Measurements from ENCODE around the gene RPUSD1. TPM values are rescaled to one million over a fixed set of nuclear protein-coding genes. Genes with fewer than 3 reads are reported as not detected.

The RPUSD1 gene
- total RNA-seq, 1 experiment from 2014 or later, result 24.9 TPM

DNA sequence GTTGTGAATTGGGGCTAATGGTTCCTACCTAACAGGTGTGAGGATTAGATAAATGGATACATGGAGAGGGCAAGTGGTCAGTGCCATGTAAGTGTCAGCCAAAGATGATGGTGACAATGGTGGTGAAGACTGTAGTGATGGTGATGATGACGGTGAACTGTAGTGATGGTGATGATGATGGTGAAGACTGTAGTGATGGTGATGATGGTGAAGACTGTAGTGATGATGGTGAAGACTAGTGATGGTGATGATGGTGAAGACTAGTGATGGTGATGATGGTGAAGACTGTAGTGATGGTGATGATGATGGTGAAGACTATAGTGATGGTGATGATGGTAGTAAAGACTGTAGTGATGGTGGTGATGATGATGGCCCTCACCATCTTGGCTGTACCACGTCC, 30.4 kb upstream of the RPUSD1 start:
- POLR2A ChIA-PET, result no interaction called here
- no TSS peak for BruUV-seq (replicated peaks)
- intact Hi-C loops (cut with micrococcal nuclease), result no loop called here

GRCh38 chr16:818132-818531, 30.0 kb upstream of the RPUSD1 start:
- Mint-ChIP-seq H3K27ac (ENCODE audit: low read depth, unreplicated experiment) (no peak overlapping the region), H3K4me1 (ENCODE audit: insufficient read depth, unreplicated experiment) (no peaks in the 10 kb centered on the region)
- no TSS peak for BruUV-seq (replicated peaks)

More for the DNA sequence above, 30.4 kb upstream of the RPUSD1 start:
- CTCF ChIA-PET, result no interaction called here
- H3K27me3 Mint-ChIP-seq (ENCODE audit: insufficient read depth, unreplicated experiment), result peaks cover 15% of the 10 kb centered on the region
- no peak for DNase-seq (ENCODE audit: unreplicated experiment)
- H3K9me3 Mint-ChIP-seq (ENCODE audit: unreplicated experiment), result no peaks in the 10 kb centered on the region
- no peaks in the 10 kb centered on the region for H3K36me3 Mint-ChIP-seq (ENCODE audit: insufficient read depth, unreplicated experiment)
- H3K4me3 Mint-ChIP-seq (ENCODE audit: unreplicated experiment), result no peak overlapping the region
- H3K27ac Mint-ChIP-seq (ENCODE audit: low read depth, unreplicated experiment), result no peak overlapping the region
- H3K4me1 Mint-ChIP-seq (ENCODE audit: insufficient read depth, unreplicated experiment), result no peaks in the 10 kb centered on the region
- TF ChIP-seq, protein P1, sequence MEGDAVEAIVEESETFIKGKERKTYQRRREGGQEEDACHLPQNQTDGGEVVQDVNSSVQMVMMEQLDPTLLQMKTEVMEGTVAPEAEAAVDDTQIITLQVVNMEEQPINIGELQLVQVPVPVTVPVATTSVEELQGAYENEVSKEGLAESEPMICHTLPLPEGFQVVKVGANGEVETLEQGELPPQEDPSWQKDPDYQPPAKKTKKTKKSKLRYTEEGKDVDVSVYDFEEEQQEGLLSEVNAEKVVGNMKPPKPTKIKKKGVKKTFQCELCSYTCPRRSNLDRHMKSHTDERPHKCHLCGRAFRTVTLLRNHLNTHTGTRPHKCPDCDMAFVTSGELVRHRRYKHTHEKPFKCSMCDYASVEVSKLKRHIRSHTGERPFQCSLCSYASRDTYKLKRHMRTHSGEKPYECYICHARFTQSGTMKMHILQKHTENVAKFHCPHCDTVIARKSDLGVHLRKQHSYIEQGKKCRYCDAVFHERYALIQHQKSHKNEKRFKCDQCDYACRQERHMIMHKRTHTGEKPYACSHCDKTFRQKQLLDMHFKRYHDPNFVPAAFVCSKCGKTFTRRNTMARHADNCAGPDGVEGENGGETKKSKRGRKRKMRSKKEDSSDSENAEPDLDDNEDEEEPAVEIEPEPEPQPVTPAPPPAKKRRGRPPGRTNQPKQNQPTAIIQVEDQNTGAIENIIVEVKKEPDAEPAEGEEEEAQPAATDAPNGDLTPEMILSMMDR (IDR thresholded peaks at IDR 0.05; ENCODE audit: unreplicated experiment), result no peak

DNA sequence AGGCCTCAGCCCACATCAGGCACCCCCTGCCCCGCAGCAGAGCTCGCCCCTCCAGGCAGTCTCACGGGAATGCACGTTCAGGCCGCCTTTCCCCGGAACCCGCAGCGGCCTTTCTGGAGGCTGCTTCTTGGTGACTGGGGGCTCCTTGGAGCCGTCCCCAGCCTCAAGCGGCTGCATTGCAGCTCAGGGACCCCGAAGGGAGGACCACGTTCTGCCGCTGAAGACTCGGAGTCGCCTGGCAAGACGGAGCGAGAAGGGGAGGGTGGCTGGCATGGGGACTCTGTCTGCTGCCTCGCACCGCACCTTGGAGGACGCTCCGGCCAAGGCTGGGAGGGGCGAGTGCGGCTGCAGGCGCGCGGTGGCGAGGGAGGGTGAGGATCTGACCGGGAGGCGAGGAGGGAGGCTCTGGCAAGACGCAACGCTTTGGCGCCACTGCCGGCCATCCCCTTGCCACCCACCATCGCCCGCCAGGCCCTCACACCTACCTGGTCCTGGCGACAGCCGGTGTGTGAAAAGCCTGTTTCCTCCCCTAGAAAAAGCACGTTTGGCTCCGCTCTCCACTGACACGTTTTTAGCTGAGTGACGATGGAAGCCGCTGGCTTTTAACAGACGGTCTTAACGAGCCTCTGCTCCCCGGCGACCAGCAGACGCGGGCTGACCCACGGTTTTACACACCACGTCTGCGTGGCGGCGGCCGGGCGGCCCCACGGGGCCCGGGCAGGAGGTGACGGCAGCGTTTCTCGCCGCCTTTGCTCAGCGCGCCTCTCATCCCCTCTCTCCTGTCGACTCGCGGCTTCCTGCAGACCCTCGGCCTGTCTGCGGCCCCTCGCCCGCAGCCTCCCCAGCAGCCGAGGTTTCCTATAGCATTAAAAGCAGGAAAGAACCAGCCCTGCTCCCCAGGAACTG, 29.1 kb upstream of the RPUSD1 start:
- Mint-ChIP-seq H3K27ac (ENCODE audit: low read depth, unreplicated experiment) (no peak overlapping the region), H3K4me3 (ENCODE audit: unreplicated experiment) (no peak overlapping the region), H3K4me1 (ENCODE audit: insufficient read depth, unreplicated experiment) (no peaks in the 10 kb centered on the region), H3K27me3 (ENCODE audit: insufficient read depth, unreplicated experiment) (peaks cover 23% of the 10 kb centered on the region), H3K36me3 (ENCODE audit: insufficient read depth, unreplicated experiment) (no peaks in the 10 kb centered on the region), H3K9me3 (ENCODE audit: unreplicated experiment) (no peaks in the 10 kb centered on the region)
- BruUV-seq (replicated peaks), result no TSS peak
- ChIA-PET CTCF (no interaction called here), POLR2A (no interaction called here)
- intact Hi-C loops (cut with micrococcal nuclease), result no loop called here
- TF ChIP-seq, protein P1 (IDR thresholded peaks at IDR 0.05; ENCODE audit: unreplicated experiment), result no peak
- no peak for DNase-seq (ENCODE audit: unreplicated experiment)

More at GRCh38 chr16:818132-818531, 30.0 kb upstream of the RPUSD1 start:
- TF ChIP-seq, protein P1 (IDR thresholded peaks at IDR 0.05; ENCODE audit: unreplicated experiment), result no peak
- Mint-ChIP-seq H3K36me3 (ENCODE audit: insufficient read depth, unreplicated experiment) (no peaks in the 10 kb centered on the region), H3K9me3 (ENCODE audit: unreplicated experiment) (no peaks in the 10 kb centered on the region), H3K27me3 (ENCODE audit: insufficient read depth, unreplicated experiment) (peaks cover 15% of the 10 kb centered on the region), H3K4me3 (ENCODE audit: unreplicated experiment) (no peak overlapping the region)
- DNase-seq (ENCODE audit: unreplicated experiment), result no peak
- ChIA-PET POLR2A (no interaction called here), CTCF (no interaction called here)
- intact Hi-C loops (cut with micrococcal nuclease), result no loop called here

- ChIA-PET POLR2A (no interaction called here), CTCF (interaction anchor here (0.6 to 3.0 kb wide), 4 partner anchors 228 to 270 kb away, joined by 3 to 10 read pairs (median 4); no protein-coding TSS in a partner anchor)
- H3K4me1 Mint-ChIP-seq (ENCODE audit: insufficient read depth, unreplicated experiment), result no peaks in the 10 kb centered on the region
- TF ChIP-seq, protein P1 (IDR thresholded peaks at IDR 0.05; ENCODE audit: unreplicated experiment), result no peak
- peaks cover 28% of the 10 kb centered on the region for H3K27me3 Mint-ChIP-seq (ENCODE audit: insufficient read depth, unreplicated experiment)
- H3K9me3 Mint-ChIP-seq (ENCODE audit: unreplicated experiment), result no peaks in the 10 kb centered on the region
- DNase-seq (ENCODE audit: unreplicated experiment), result no peak
- no peak overlapping the region for H3K4me3 Mint-ChIP-seq (ENCODE audit: unreplicated experiment)
- BruUV-seq (replicated peaks), result no TSS peak
- H3K36me3 Mint-ChIP-seq (ENCODE audit: insufficient read depth, unreplicated experiment), result no peaks in the 10 kb centered on the region
- intact Hi-C loops (cut with micrococcal nuclease), result no loop called here
- H3K27ac Mint-ChIP-seq (ENCODE audit: low read depth, unreplicated experiment), result no peak overlapping the region
Observed at GRCh38 chr16:815861-816260, 27.7 kb upstream of the RPUSD1 start.

Measured in MCF 10A (cell line).